Measurements from ENCODE around the gene RBP4.
"Not testable (repeated sequence)": the region's sequence is repeated elsewhere in the genome, so short reads cannot be mapped to it uniquely, and the experiment has no call there.

Gene RBP4

GRCh38 chr10:93552780-93553179 is 48.3 kb downstream of the RBP4 start:
- no peak overlapping the region for H3K4me3 ChIP-seq (ENCODE audit: low read depth, low read length)
- no peak for DNase-seq (ENCODE audit: low read depth)
- TF ChIP-seq CTCF (IDR thresholded peaks at IDR 0.05; ENCODE audit: low read depth, low read length, missing control alignments), result no peak
- in situ Hi-C loops (cut with HindIII; ENCODE audit: low sequenced_read_pairs), result no loop called here

GRCh38 chr10:93550606-93551005 is 50.4 kb downstream of the RBP4 start:
- DNase-seq (ENCODE audit: low read depth), result no peak
- no peak for TF ChIP-seq CTCF (IDR thresholded peaks at IDR 0.05; ENCODE audit: low read depth, low read length, missing control alignments)
- no peak overlapping the region for H3K4me3 ChIP-seq (ENCODE audit: low read depth, low read length)
- in situ Hi-C loops (cut with HindIII; ENCODE audit: low sequenced_read_pairs), result no loop called here

GRCh38 chr10:93548376-93549071 is 52.5 kb downstream of the RBP4 start:
- H3K4me3 ChIP-seq (ENCODE audit: low read depth, low read length), result no peak overlapping the region
- no peak for DNase-seq (ENCODE audit: low read depth)
- TF ChIP-seq CTCF (IDR thresholded peaks at IDR 0.05; ENCODE audit: low read depth, low read length, missing control alignments), result no peak
- in situ Hi-C loops (cut with HindIII; ENCODE audit: low sequenced_read_pairs), result no loop called here

- no peak for DNase-seq (ENCODE audit: low read depth)
- in situ Hi-C loops (cut with HindIII; ENCODE audit: low sequenced_read_pairs), result no loop called here
- TF ChIP-seq CTCF (IDR thresholded peaks at IDR 0.05; ENCODE audit: low read depth, low read length, missing control alignments), result no peak
- no peak overlapping the region for H3K4me3 ChIP-seq (ENCODE audit: low read depth, low read length)
Measured at GRCh38 chr10:93547522-93547921, 53.5 kb downstream of the RBP4 start.

- in situ Hi-C loops (cut with HindIII; ENCODE audit: low sequenced_read_pairs); DNase-seq (ENCODE audit: low read depth); H3K4me3 ChIP-seq (ENCODE audit: low read depth, low read length): not testable (repeated sequence)
Measured at GRCh38 chr10:93546995-93547394, 54.0 kb downstream of the RBP4 start.

- DNase-seq (ENCODE audit: low read depth), result no peak
- no peak overlapping the region for H3K4me3 ChIP-seq (ENCODE audit: low read depth, low read length)
- in situ Hi-C loops (cut with HindIII; ENCODE audit: low sequenced_read_pairs), result no loop called here
- no peak for TF ChIP-seq CTCF (IDR thresholded peaks at IDR 0.05; ENCODE audit: low read depth, low read length, missing control alignments)
Measured at GRCh38 chr10:93542358-93542791, 58.7 kb downstream of the RBP4 start.
